B cell (primary cell): ENCODE measurements around the gene SFXN3. TPM values are rescaled to one million over a fixed set of nuclear protein-coding genes. Genes with fewer than 3 reads are reported as not detected.

Source experiments
- ATAC-seq: fragments of 200-7000 bp; cut with Tn5 transposase; one replicate; pipeline ENCODE4 v1.10.0; 2021; ENCODE audit warnings: low read depth, mild to moderate bottlenecking, moderate number of reproducible peaks, moderate library complexity
- CTCF ChIA-PET: fragments of 350-600 bp; sonication (Branson Sonifier 250); formaldehyde crosslinking; loops from one replicate; lab custom pipeline; 2021; ENCODE audit warnings: antibody characterized with exemption, inconsistent platforms; lab: Charles Lee
- POLR2A ChIA-PET: fragments of 350-600 bp; sonication (Branson Sonifier 250); formaldehyde crosslinking; loops from one replicate; lab custom pipeline; 2021; ENCODE audit warnings: antibody characterized with exemption; lab: Charles Lee
- DNase-seq: peaks from one replicate; pipeline ENCODE4 v3.0.0; 2013
- H2AFZ ChIP-seq: 2 replicates; pipeline ENCODE4 v1.6.1; 2012; ENCODE audit warnings: mild to moderate bottlenecking, low read depth, low read length; ENCODE audit not compliant: insufficient read depth, poor library complexity, severe bottlenecking
- H3K27ac ChIP-seq, 2 donors: 1 replicate in 1 of 2; 2 replicates in 1 of 2; pipeline ENCODE4 v1.5.1; 2012 to 2013; ENCODE audit warnings: low read length in 2 of 2, mild to moderate bottlenecking in 2 of 2, moderate library complexity in 1 of 2
- H3K27me3 ChIP-seq, 4 experiments: fragments of 200-600 bp in 1 of 4; sonication (generic) in 1 of 4; replicated peaks in 1 of 4; 1 replicate in 2 of 4; 2 replicates in 2 of 4; pipeline versions ENCODE4 v1.6.1 to v1.7.0; 2013 to 2016; ENCODE audit warnings: low read length in 3 of 4, mild to moderate bottlenecking in 2 of 4, mixed read lengths in 1 of 4, moderate library complexity in 1 of 4; ENCODE audit not compliant: insufficient read depth in 4 of 4, control insufficient read depth in 3 of 4; ENCODE audit errors: control extremely low read depth in 1 of 4
- H3K36me3 ChIP-seq, 2 experiments: replicated peaks in 1 of 2; 1 replicate in 1 of 2; 2 replicates in 1 of 2; pipeline versions ENCODE4 v1.6.1 to v1.7.1; 2013; ENCODE audit warnings: low read length in 1 of 2; ENCODE audit not compliant: insufficient read depth in 2 of 2, control insufficient read depth in 1 of 2; ENCODE audit errors: control extremely low read depth in 1 of 2, extremely low read depth in 1 of 2
- H3K4me1 ChIP-seq, 2 donors: fragments of 200-600 bp in 1 of 2; sonication (generic) in 1 of 2; 1 replicate in 1 of 2; 2 replicates in 1 of 2; pipeline versions ENCODE4 v1.5.1 to v1.6.1; 2013 to 2017; ENCODE audit warnings: low read length in 2 of 2; ENCODE audit not compliant: control insufficient read depth in 2 of 2, insufficient read depth in 2 of 2
- H3K4me2 ChIP-seq: replicated peaks from 2 replicates; pipeline ENCODE3; 2012; ENCODE audit warnings: mild to moderate bottlenecking, low read depth, low read length; ENCODE audit not compliant: poor library complexity, severe bottlenecking
- H3K4me3 ChIP-seq, 5 experiments: fragments of 200-600 bp in 1 of 5; sonication (generic) in 1 of 5; 1 replicate in 3 of 5; 2 replicates in 2 of 5; pipeline versions ENCODE4 v1.5.1 to v1.7.0; 2011 to 2016; ENCODE audit warnings: low read length in 4 of 5, mild to moderate bottlenecking in 4 of 5, low read depth in 2 of 5, control low read depth in 1 of 5, moderate library complexity in 1 of 5; ENCODE audit not compliant: insufficient read depth in 1 of 5; ENCODE audit errors: control extremely low read depth in 1 of 5, extremely low read depth in 1 of 5
- H3K79me2 ChIP-seq: fragments of 200-600 bp; sonication (generic); one replicate; pipeline ENCODE4 v1.6.0; 2016; ENCODE audit warnings: low read length; ENCODE audit not compliant: control insufficient read depth, insufficient read depth
- H3K9ac ChIP-seq: fragments of 200-600 bp; sonication (generic); 2 replicates; pipeline ENCODE4 v1.6.1; 2017; ENCODE audit warnings: mild to moderate bottlenecking, low read length, moderate library complexity
- H3K9me3 ChIP-seq, 3 donors: one replicate each; pipeline versions ENCODE4 v1.6.1 to v1.7.1; 2013; ENCODE audit warnings: low read length in 2 of 3; ENCODE audit not compliant: control insufficient read depth in 2 of 3, insufficient read depth in 1 of 3; ENCODE audit errors: control extremely low read depth in 1 of 3
- H4K20me1 ChIP-seq: 2 replicates; pipeline ENCODE4 v1.6.0; 2012; ENCODE audit warnings: mild to moderate bottlenecking, low read length; ENCODE audit not compliant: insufficient read depth, control insufficient read depth, poor library complexity, severe bottlenecking
- H3K27ac Mint-ChIP-seq: one replicate; pipeline ENCODE4 v1.8.0; 2021; ENCODE audit warnings: mixed read lengths
- H3K27me3 Mint-ChIP-seq: one replicate; pipeline ENCODE4 v1.8.0; 2021; ENCODE audit warnings: mixed read lengths
- H3K4me1 Mint-ChIP-seq: one replicate; pipeline ENCODE4 v1.8.0; 2021; ENCODE audit warnings: mixed read lengths
- H3K4me3 Mint-ChIP-seq: one replicate; pipeline ENCODE4 v1.8.0; 2021; ENCODE audit warnings: mixed read lengths
- H3K9me3 Mint-ChIP-seq: one replicate; pipeline ENCODE4 v1.8.0; 2022; ENCODE audit warnings: mixed read lengths; ENCODE audit not compliant: insufficient read depth
- CTCF ChIP-seq: fragments of 200-600 bp; IDR thresholded peaks from one replicate; pipeline ENCODE4 v1.8.0; 2022; ENCODE audit warnings: antibody characterized with exemption, mild to moderate bottlenecking
- EZH2 ChIP-seq: IDR thresholded peaks from 2 replicates; pipeline ENCODE4 v1.6.1; 2012; ENCODE audit warnings: borderline replicate concordance, low read depth, mild to moderate bottlenecking, moderate library complexity, low read length; ENCODE audit not compliant: insufficient read depth, poor library complexity, severe bottlenecking
- WGBS: methylation state at CpG from one replicate; pipeline ENCODE4 v1.1.5; 2013; ENCODE audit warnings: missing lambda C conversion rate; ENCODE audit not compliant: insufficient coverage; 5-methylcytosine and 5-hydroxymethylcytosine counted together
- intact Hi-C: fragments of 100-400 bp; cut with micrococcal nuclease; formaldehyde crosslinking; loops from one replicate; pipeline ENCODE4 v1.10.0; 2022
- polyA plus RNA-seq: library from polyadenylated mRNA; depleted of rRNA; stranded (reverse); fragments of >200 nt; gene quantifications from 2 replicates; pipeline ENCODE4 v1.2.3, GENCODE V29; 2012
- total RNA-seq, 2 donors: library from RNA; stranded (reverse); fragments of 120-200 nt in 1 of 2; gene quantifications; 1 replicate in 1 of 2; 2 replicates in 1 of 2; pipeline versions ENCODE4 v1.2.3 to v1.2.4, GENCODE V29; 2013 to 2022

The SFXN3 gene
- total and polyA plus RNA-seq, 2 donors (not counting 1 experiment from before 2014, with no cell fraction given), result 44.2 to 51.7 TPM

GRCh38 chr10:101028446-101029337, 2.3 kb upstream of the SFXN3 start:
- H3K27ac Mint-ChIP-seq, result no peak overlapping the region
- peaks cover 4% of the 10 kb centered on the region for H4K20me1 ChIP-seq
- H2AFZ ChIP-seq, result no peak overlapping the region
- H3K4me1 ChIP-seq, result peaks cover 14 to 26% of the 10 kb centered on the region in 2 donors
- H3K36me3 ChIP-seq, result no peaks in the 10 kb centered on the region
- H3K4me2 ChIP-seq, result no peak overlapping the region
- no peak overlapping the region for H3K27ac ChIP-seq
- CTCF ChIA-PET, result interaction anchor here (0.6 to 6.4 kb wide), 5 partner anchors 12 to 113 kb away, joined by 3 to 72 read pairs (median 6); no protein-coding TSS in a partner anchor
- POLR2A ChIA-PET, result no interaction called here
- ATAC-seq, result no peak
- H3K27me3 ChIP-seq, result peaks cover 0 to 29% (median 13%) of the 10 kb centered on the region in 4 experiments
- peaks cover 0 to 2% (median 0%) of the 10 kb centered on the region in 3 donors for H3K9me3 ChIP-seq
- 53% methylated on average over 3 of the region's 7 CpGs for WGBS
- H3K4me3 ChIP-seq, result no peak overlapping the region
- no peak overlapping the region for H3K4me3 Mint-ChIP-seq
- TF ChIP-seq CTCF, result no peak
- no peak for TF ChIP-seq EZH2
- peaks cover 15% of the 10 kb centered on the region for H3K27me3 Mint-ChIP-seq
- no peaks in the 10 kb centered on the region for H3K79me2 ChIP-seq
- H3K4me1 Mint-ChIP-seq, result peaks cover 19% of the 10 kb centered on the region
- H3K9ac ChIP-seq, result no peak overlapping the region
- DNase-seq, result no peak
- intact Hi-C loops, result no loop called here
- H3K9me3 Mint-ChIP-seq, result no peaks in the 10 kb centered on the region
